Left forelimb (tissue), 1 donor: ENCODE results near the gene STAT6.
"Not testable (repeated sequence)": the region's sequence is repeated elsewhere in the genome, so short reads cannot be mapped to it uniquely, and the experiment has no call there.

Source experiments
- DNase-seq: peaks from one replicate; pipeline ENCODE4 v3.0.0-alpha.2; 2018; ENCODE audit warnings: low spot score

STAT6 gene

GRCh38 chr12:57087691-57088353 is 23.3 kb downstream of the STAT6 start:
- DNase-seq, result peak; percentile 93

GRCh38 chr12:57087010-57087690 is 24.0 kb downstream of the STAT6 start:
- peak; percentile 91 for DNase-seq

- DNase-seq, result no peak
Measured at GRCh38 chr12:57086493-57087009, 24.6 kb downstream of the STAT6 start.

- DNase-seq, result no peak
Measured at GRCh38 chr12:57085999-57086492, 25.1 kb downstream of the STAT6 start.

GRCh38 chr12:57080855-57081254 is 30.3 kb downstream of the STAT6 start:
- DNase-seq, result no peak

- DNase-seq, result no peak
Measured at GRCh38 chr12:57079821-57080220, 31.3 kb downstream of the STAT6 start.

GRCh38 chr12:57078519-57079404 is 32.4 kb downstream of the STAT6 start, which contains the start of gene NEMP1:
NEMP1 (minus strand) TSS chr12:57078791; CDS start chr12:57078745, 46 bp downstream.
- DNase-seq, result peak; percentile 93

- not testable (repeated sequence) for DNase-seq
Measured at GRCh38 chr12:57073566-57074450, 37.4 kb downstream of the STAT6 start.

- no peak for DNase-seq
Measured at GRCh38 chr12:57072661-57073060, 38.5 kb downstream of the STAT6 start.

- DNase-seq, result no peak
Measured at GRCh38 chr12:57069523-57069922, 41.6 kb downstream of the STAT6 start.

- no peak for DNase-seq
Measured at GRCh38 chr12:57066245-57066644, 44.9 kb downstream of the STAT6 start.

GRCh38 chr12:57063991-57064685 is 47.0 kb downstream of the STAT6 start:
- no peak for DNase-seq

GRCh38 chr12:57058454-57058853 is 52.7 kb downstream of the STAT6 start:
- no peak for DNase-seq

GRCh38 chr12:57057067-57057751 is 54.0 kb downstream of the STAT6 start:
- DNase-seq, result no peak

GRCh38 chr12:57055824-57056223 is 55.3 kb downstream of the STAT6 start:
- no peak for DNase-seq

- not testable (repeated sequence) for DNase-seq
Measured at GRCh38 chr12:57053901-57054300, 57.3 kb downstream of the STAT6 start.

GRCh38 chr12:57053146-57053545 is 58.0 kb downstream of the STAT6 start:
- DNase-seq, result not testable (repeated sequence)

- DNase-seq, result no peak
Measured at GRCh38 chr12:57051011-57051410, 60.2 kb downstream of the STAT6 start.

- no peak for DNase-seq
Measured at GRCh38 chr12:57049890-57050289, 61.3 kb downstream of the STAT6 start, which contains the start of gene MYO1A. MYO1A (minus strand) TSS chr12:57050129; CDS start chr12:57048323, 1,806 bp downstream.

GRCh38 chr12:57049119-57049446 is 62.1 kb downstream of the STAT6 start:
- no peak for DNase-seq
